ENCODE data around the gene TMEM72.

Gene TMEM72

GRCh38 chr10:44913350-44914081 is 2.4 kb downstream of the TMEM72 start:
- no peak for TF ChIP-seq CTCF (IDR thresholded peaks at IDR 0.05; ENCODE audit: poor library complexity, severe bottlenecking)
- no peaks in the 10 kb centered on the region for H3K36me3 ChIP-seq (ENCODE audit: low read depth)
- no peak for ATAC-seq (ENCODE audit: low read depth)
- no peaks in the 10 kb centered on the region for H3K27me3 ChIP-seq (ENCODE audit: insufficient read depth, poor library complexity, severe bottlenecking)
- H3K4me3 ChIP-seq (ENCODE audit: severe bottlenecking), result no peak overlapping the region
- DNase-seq (ENCODE audit: low spot score), result no peak
- no peak overlapping the region for H3K27ac ChIP-seq (ENCODE audit: poor library complexity, severe bottlenecking)
- H3K9me3 ChIP-seq (ENCODE audit: severe bottlenecking), result no peaks in the 10 kb centered on the region
- H3K4me1 ChIP-seq (ENCODE audit: insufficient read depth, poor library complexity, severe bottlenecking), result no peaks in the 10 kb centered on the region

- H3K36me3 ChIP-seq (ENCODE audit: low read depth), result no peaks in the 10 kb centered on the region
- no peaks in the 10 kb centered on the region for H3K9me3 ChIP-seq (ENCODE audit: severe bottlenecking)
- no peaks in the 10 kb centered on the region for H3K27me3 ChIP-seq (ENCODE audit: insufficient read depth, poor library complexity, severe bottlenecking)
- H3K4me3 ChIP-seq (ENCODE audit: severe bottlenecking), result no peak overlapping the region
- no peak for ATAC-seq (ENCODE audit: low read depth)
- no peaks in the 10 kb centered on the region for H3K4me1 ChIP-seq (ENCODE audit: insufficient read depth, poor library complexity, severe bottlenecking)
- no peak for DNase-seq (ENCODE audit: low spot score)
- no peak overlapping the region for H3K27ac ChIP-seq (ENCODE audit: poor library complexity, severe bottlenecking)
- TF ChIP-seq CTCF (IDR thresholded peaks at IDR 0.05; ENCODE audit: poor library complexity, severe bottlenecking), result no peak
These were observed 3.8 kb downstream of the TMEM72 start for GRCh38 chr10:44914891-44915290.

GRCh38 chr10:44916429-44916828 is 5.3 kb downstream of the TMEM72 start:
- Histone ChIP-seq H3K27ac (ENCODE audit: poor library complexity, severe bottlenecking) (no peak overlapping the region), H3K36me3 (ENCODE audit: low read depth) (no peaks in the 10 kb centered on the region), H3K4me3 (ENCODE audit: severe bottlenecking) (no peak overlapping the region), H3K9me3 (ENCODE audit: severe bottlenecking) (no peaks in the 10 kb centered on the region), H3K4me1 (ENCODE audit: insufficient read depth, poor library complexity, severe bottlenecking) (no peaks in the 10 kb centered on the region), H3K27me3 (ENCODE audit: insufficient read depth, poor library complexity, severe bottlenecking) (no peaks in the 10 kb centered on the region)
- ATAC-seq (ENCODE audit: low read depth), result no peak
- DNase-seq (ENCODE audit: low spot score), result no peak
- TF ChIP-seq CTCF (IDR thresholded peaks at IDR 0.05; ENCODE audit: poor library complexity, severe bottlenecking), result no peak

- H3K4me1 ChIP-seq (ENCODE audit: insufficient read depth, poor library complexity, severe bottlenecking), result no peaks in the 10 kb centered on the region
- no peaks in the 10 kb centered on the region for H3K9me3 ChIP-seq (ENCODE audit: severe bottlenecking)
- TF ChIP-seq CTCF (IDR thresholded peaks at IDR 0.05; ENCODE audit: poor library complexity, severe bottlenecking), result no peak
- ATAC-seq (ENCODE audit: low read depth), result no peak
- H3K36me3 ChIP-seq (ENCODE audit: low read depth), result no peaks in the 10 kb centered on the region
- no peak overlapping the region for H3K27ac ChIP-seq (ENCODE audit: poor library complexity, severe bottlenecking)
- no peak for DNase-seq (ENCODE audit: low spot score)
- no peaks in the 10 kb centered on the region for H3K27me3 ChIP-seq (ENCODE audit: insufficient read depth, poor library complexity, severe bottlenecking)
- no peak overlapping the region for H3K4me3 ChIP-seq (ENCODE audit: severe bottlenecking)
These were observed 6.7 kb downstream of the TMEM72 start for GRCh38 chr10:44917848-44918247.

- Histone ChIP-seq H3K9me3 (ENCODE audit: severe bottlenecking) (no peaks in the 10 kb centered on the region), H3K36me3 (ENCODE audit: low read depth) (no peaks in the 10 kb centered on the region), H3K27me3 (ENCODE audit: insufficient read depth, poor library complexity, severe bottlenecking) (no peaks in the 10 kb centered on the region), H3K4me1 (ENCODE audit: insufficient read depth, poor library complexity, severe bottlenecking) (no peaks in the 10 kb centered on the region), H3K27ac (ENCODE audit: poor library complexity, severe bottlenecking) (no peak overlapping the region), H3K4me3 (ENCODE audit: severe bottlenecking) (no peak overlapping the region)
- no peak for TF ChIP-seq CTCF (IDR thresholded peaks at IDR 0.05; ENCODE audit: poor library complexity, severe bottlenecking)
- DNase-seq (ENCODE audit: low spot score) (no peak), ATAC-seq (ENCODE audit: low read depth) (no peak)
These were observed 9.1 kb downstream of the TMEM72 start for GRCh38 chr10:44920252-44920651.
